DOHH2 (cell line): Measurements from ENCODE around the gene CMAS.

Source experiments
- H3F3A ChIP-seq: fragments of 200-600 bp; sonication (generic), shearing (Covaris generic); 2 replicates; pipeline ENCODE4 v1.6.0; 2016; ENCODE audit warnings: antibody characterized with exemption, mild to moderate bottlenecking; ENCODE audit not compliant: control insufficient read depth, insufficient read depth
- H3K27ac ChIP-seq: fragments of 200-600 bp; sonication (generic); 2 replicates; pipeline ENCODE4 v1.5.1; 2014; ENCODE audit warnings: low read depth, mild to moderate bottlenecking, low read length, moderate library complexity
- H3K27me3 ChIP-seq: fragments of 200-600 bp; sonication (generic); 2 replicates; pipeline ENCODE4 v1.6.1; 2014; ENCODE audit warnings: mild to moderate bottlenecking, low read length, mixed read lengths; ENCODE audit not compliant: control insufficient read depth
- H3K36me3 ChIP-seq: fragments of 200-600 bp; sonication (generic); 2 replicates; pipeline ENCODE4 v1.6.1; 2014; ENCODE audit warnings: mild to moderate bottlenecking, low read length, moderate library complexity, mixed read lengths; ENCODE audit not compliant: control insufficient read depth
- H3K4me1 ChIP-seq: fragments of 200-600 bp; sonication (generic); 2 replicates; pipeline ENCODE4 v1.6.1; 2014; ENCODE audit warnings: mild to moderate bottlenecking, low read length, mixed read lengths; ENCODE audit not compliant: control insufficient read depth
- H3K4me2 ChIP-seq: fragments of 200-600 bp; sonication (generic); 2 replicates; pipeline ENCODE4 v1.6.0; 2014; ENCODE audit warnings: mild to moderate bottlenecking, low read length, moderate library complexity
- H3K4me3 ChIP-seq: fragments of 200-600 bp; sonication (generic); 2 replicates; pipeline ENCODE4 v1.5.1; 2014; ENCODE audit warnings: mild to moderate bottlenecking, low read length, mixed read lengths
- H3K79me2 ChIP-seq: fragments of 200-600 bp; sonication (generic); 2 replicates; pipeline ENCODE4 v1.6.1; 2014; ENCODE audit warnings: mild to moderate bottlenecking, low read length, mixed read lengths; ENCODE audit not compliant: control insufficient read depth
- H3K9me2 ChIP-seq: fragments of 200-600 bp; sonication (generic); replicated peaks from 2 replicates; pipeline ENCODE4 v1.6.1; 2014; ENCODE audit warnings: mild to moderate bottlenecking, low read length, mixed read lengths; ENCODE audit not compliant: control insufficient read depth
- H3K9me3 ChIP-seq: fragments of 200-600 bp; sonication (generic); 2 replicates; pipeline ENCODE4 v1.6.1; 2014; ENCODE audit warnings: antibody characterized with exemption, low read length, mixed read lengths; ENCODE audit not compliant: control insufficient read depth, insufficient read depth
- H4K20me1 ChIP-seq: fragments of 200-600 bp; sonication (generic); 2 replicates; pipeline ENCODE4 v1.6.0; 2014; ENCODE audit warnings: low read depth, mild to moderate bottlenecking, antibody characterized with exemption, low read length, moderate library complexity; ENCODE audit not compliant: control insufficient read depth, insufficient read depth
- EZH2phosphoT487 ChIP-seq: fragments of 200-600 bp; sonication (generic); IDR thresholded peaks from 2 replicates; pipeline ENCODE4 v1.6.1; 2017; ENCODE audit warnings: borderline replicate concordance, mild to moderate bottlenecking, antibody characterized with exemption, low read length, moderate library complexity, mixed read lengths
- TF ChIP-seq, protein P1 (sequence below): fragments of 200-600 bp; sonication (generic); IDR thresholded peaks from one replicate; pipeline ENCODE4 v1.5.1; 2014; ENCODE audit warnings: antibody characterized with exemption, mild to moderate bottlenecking, low read depth, low read length; ENCODE audit not compliant: poor library complexity, severe bottlenecking

CMAS gene

DNA sequence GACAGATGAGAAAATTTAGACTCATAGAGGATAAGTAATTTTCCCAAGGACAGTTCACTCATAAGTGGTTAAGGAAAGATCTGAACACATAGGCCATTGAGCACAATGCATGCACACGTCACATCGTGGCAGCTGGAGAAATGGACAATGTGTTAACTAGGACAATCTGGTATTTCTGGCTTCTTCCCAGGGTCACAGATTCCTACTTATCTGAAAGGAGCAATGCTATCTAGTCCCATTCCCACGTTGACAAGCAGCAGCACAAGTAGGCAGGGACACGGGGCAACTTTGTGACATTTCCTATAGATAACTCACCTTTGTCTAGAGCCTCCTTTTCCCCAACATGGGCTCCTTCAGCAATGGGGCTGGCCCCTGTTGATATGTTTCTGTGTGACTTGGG is 6.7 kb upstream of the CMAS start:
- Histone ChIP-seq H3K27me3 (no peaks in the 10 kb centered on the region), H3K4me1 (no peaks in the 10 kb centered on the region), H3K4me2 (no peak overlapping the region), H3K9me2 (no peaks in the 10 kb centered on the region), H3K4me3 (no peak overlapping the region), H3F3A (no peaks in the 10 kb centered on the region), H4K20me1 (no peaks in the 10 kb centered on the region), H3K36me3 (no peaks in the 10 kb centered on the region), H3K27ac (no peak overlapping the region), H3K9me3 (no peaks in the 10 kb centered on the region), H3K79me2 (no peaks in the 10 kb centered on the region)
- TF ChIP-seq EZH2phosphoT487 = no peak
- TF ChIP-seq, protein P1, sequence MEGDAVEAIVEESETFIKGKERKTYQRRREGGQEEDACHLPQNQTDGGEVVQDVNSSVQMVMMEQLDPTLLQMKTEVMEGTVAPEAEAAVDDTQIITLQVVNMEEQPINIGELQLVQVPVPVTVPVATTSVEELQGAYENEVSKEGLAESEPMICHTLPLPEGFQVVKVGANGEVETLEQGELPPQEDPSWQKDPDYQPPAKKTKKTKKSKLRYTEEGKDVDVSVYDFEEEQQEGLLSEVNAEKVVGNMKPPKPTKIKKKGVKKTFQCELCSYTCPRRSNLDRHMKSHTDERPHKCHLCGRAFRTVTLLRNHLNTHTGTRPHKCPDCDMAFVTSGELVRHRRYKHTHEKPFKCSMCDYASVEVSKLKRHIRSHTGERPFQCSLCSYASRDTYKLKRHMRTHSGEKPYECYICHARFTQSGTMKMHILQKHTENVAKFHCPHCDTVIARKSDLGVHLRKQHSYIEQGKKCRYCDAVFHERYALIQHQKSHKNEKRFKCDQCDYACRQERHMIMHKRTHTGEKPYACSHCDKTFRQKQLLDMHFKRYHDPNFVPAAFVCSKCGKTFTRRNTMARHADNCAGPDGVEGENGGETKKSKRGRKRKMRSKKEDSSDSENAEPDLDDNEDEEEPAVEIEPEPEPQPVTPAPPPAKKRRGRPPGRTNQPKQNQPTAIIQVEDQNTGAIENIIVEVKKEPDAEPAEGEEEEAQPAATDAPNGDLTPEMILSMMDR = no peak

DNA sequence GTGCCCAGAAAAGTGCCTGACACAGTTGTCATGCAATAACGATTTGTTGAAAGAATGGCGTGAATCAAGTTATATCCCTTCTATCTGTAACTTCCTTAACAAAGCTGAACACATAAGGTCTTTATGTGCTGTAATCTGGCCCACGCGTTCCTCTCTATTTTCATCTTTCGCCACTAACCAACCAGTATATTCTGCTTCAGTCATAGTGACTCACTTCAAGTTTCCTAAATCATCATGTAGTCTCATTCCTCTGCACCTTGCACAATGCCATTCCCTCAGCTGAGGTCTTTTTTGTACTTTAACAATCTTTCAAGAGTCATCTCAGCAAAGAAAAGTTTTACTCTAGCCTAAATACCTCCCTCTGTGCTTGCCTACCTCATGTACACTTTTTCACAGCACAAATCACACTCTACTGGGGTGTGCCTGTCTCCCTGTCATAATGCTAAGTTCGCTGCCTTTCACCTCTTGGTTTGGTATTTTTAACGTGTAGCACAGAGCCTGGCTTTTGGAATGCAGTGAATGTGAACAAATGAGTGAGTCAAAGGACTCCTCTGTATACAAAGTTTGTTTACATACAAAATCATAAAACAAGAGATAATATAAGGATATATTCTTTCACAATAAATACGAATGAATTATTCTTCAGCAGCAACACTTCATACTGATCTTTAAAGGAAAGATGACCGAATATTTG is 2.9 kb upstream of the CMAS start:
- peaks cover 6% of the 10 kb centered on the region; the same call in 1 of the 2 replicates for H3K36me3 ChIP-seq
- H3K4me2 ChIP-seq = no peak overlapping the region
- H3K4me1 ChIP-seq = peaks cover 10% of the 10 kb centered on the region
- no peaks in the 10 kb centered on the region for H3K27me3 ChIP-seq
- no peak overlapping the region for H3K27ac ChIP-seq
- H3K9me2 ChIP-seq = no peaks in the 10 kb centered on the region
- no peaks in the 10 kb centered on the region for H4K20me1 ChIP-seq
- H3K9me3 ChIP-seq = no peaks in the 10 kb centered on the region
- H3K4me3 ChIP-seq = no peak overlapping the region
- H3F3A ChIP-seq = no peaks in the 10 kb centered on the region
- no peak for TF ChIP-seq EZH2phosphoT487
- TF ChIP-seq, protein P1 = no peak
- H3K79me2 ChIP-seq = peaks cover 20% of the 10 kb centered on the region

DNA sequence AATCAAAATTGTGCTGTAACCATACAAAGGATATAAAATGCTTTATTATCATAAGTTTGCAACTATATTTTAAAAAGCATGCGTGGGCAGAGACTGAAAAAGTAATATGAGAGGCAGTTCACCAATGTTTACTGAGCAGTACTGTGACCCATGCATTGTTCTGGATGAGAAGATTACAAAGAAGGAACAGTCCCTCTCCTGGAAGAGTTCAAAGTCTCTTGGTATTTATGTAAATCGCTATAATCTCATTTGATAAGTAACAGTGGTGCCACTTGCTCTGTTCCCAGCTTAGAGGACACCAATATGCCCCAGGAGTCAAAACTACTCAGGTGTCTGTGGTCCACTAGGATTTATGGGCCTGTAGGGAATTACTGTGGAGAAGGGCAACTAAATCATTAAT is 2.1 kb upstream of the CMAS start:
- Histone ChIP-seq H3K27me3 (no peaks in the 10 kb centered on the region), H3K4me3 (no peak overlapping the region), H3F3A (no peaks in the 10 kb centered on the region), H3K79me2 (peaks cover 29% of the 10 kb centered on the region), H3K27ac (no peak overlapping the region), H3K4me1 (peaks cover 10% of the 10 kb centered on the region), H3K4me2 (no peak overlapping the region), H3K9me3 (no peaks in the 10 kb centered on the region), H4K20me1 (no peaks in the 10 kb centered on the region), H3K9me2 (no peaks in the 10 kb centered on the region), H3K36me3 (peaks cover 12% of the 10 kb centered on the region)
- TF ChIP-seq EZH2phosphoT487 = no peak
- TF ChIP-seq, protein P1 = no peak
